SU-DHL-6 (cell line): ENCODE results near the gene JAK1.

ENCODE experiments used
- EZH2phosphoT487 ChIP-seq: fragments of 200-600 bp; sonication (generic), shearing (Covaris generic); conservative IDR thresholded peaks from 2 replicates; pipeline ENCODE4 v1.6.1; 2018; ENCODE audit warnings: mild to moderate bottlenecking, antibody characterized with exemption, low read length, moderate library complexity, mixed read lengths
- TF ChIP-seq, protein P1 (sequence below): fragments of 200-600 bp; sonication (generic); IDR thresholded peaks from one replicate; pipeline ENCODE4 v1.5.1; 2017; ENCODE audit warnings: antibody characterized with exemption, mild to moderate bottlenecking, low read length, moderate library complexity; ENCODE audit not compliant: insufficient read depth, poor library complexity, severe bottlenecking

- TF ChIP-seq, protein P1, sequence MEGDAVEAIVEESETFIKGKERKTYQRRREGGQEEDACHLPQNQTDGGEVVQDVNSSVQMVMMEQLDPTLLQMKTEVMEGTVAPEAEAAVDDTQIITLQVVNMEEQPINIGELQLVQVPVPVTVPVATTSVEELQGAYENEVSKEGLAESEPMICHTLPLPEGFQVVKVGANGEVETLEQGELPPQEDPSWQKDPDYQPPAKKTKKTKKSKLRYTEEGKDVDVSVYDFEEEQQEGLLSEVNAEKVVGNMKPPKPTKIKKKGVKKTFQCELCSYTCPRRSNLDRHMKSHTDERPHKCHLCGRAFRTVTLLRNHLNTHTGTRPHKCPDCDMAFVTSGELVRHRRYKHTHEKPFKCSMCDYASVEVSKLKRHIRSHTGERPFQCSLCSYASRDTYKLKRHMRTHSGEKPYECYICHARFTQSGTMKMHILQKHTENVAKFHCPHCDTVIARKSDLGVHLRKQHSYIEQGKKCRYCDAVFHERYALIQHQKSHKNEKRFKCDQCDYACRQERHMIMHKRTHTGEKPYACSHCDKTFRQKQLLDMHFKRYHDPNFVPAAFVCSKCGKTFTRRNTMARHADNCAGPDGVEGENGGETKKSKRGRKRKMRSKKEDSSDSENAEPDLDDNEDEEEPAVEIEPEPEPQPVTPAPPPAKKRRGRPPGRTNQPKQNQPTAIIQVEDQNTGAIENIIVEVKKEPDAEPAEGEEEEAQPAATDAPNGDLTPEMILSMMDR = no peak
- TF ChIP-seq EZH2phosphoT487 = no peak
These were observed 90.7 kb downstream of the JAK1 start for GRCh38 chr1:64875606-64876005.
